Large intestine (tissue), 3 donors: ENCODE measurements around the gene DUSP14. TPM values are rescaled to one million over a fixed set of nuclear protein-coding genes. Genes with fewer than 3 reads are reported as not detected.
A peak's percentile ranks its signal among the peaks of the same experiment; 100 is the strongest.

ENCODE experiments used
- DNase-seq, 2 donors: peaks; one replicate each; pipeline versions ENCODE4 v3.0.0 to v3.0.0-alpha.2; 2013
- H3K27ac ChIP-seq: one replicate; pipeline ENCODE4 v1.5.1; 2013; ENCODE audit warnings: low read length
- H3K27me3 ChIP-seq: 2 replicates; pipeline ENCODE4 v1.6.1; 2013; ENCODE audit warnings: low read length; ENCODE audit not compliant: control insufficient read depth, insufficient read depth
- H3K36me3 ChIP-seq: 2 replicates; pipeline ENCODE4 v1.6.1; 2013; ENCODE audit warnings: low read length; ENCODE audit not compliant: control insufficient read depth, insufficient read depth
- H3K4me1 ChIP-seq: one replicate; pipeline ENCODE4 v1.6.1; 2013; ENCODE audit warnings: low read length; ENCODE audit not compliant: control insufficient read depth, insufficient read depth
- H3K4me3 ChIP-seq: one replicate; pipeline ENCODE4 v1.5.1; 2013; ENCODE audit warnings: low read length
- H3K9me3 ChIP-seq: one replicate; pipeline ENCODE4 v1.6.1; 2013; ENCODE audit warnings: mild to moderate bottlenecking, low read depth, low read length, moderate library complexity; ENCODE audit not compliant: control insufficient read depth
- WGBS: methylation state at CpG from one replicate; pipeline ENCODE4 v1.1.5; 2013; ENCODE audit warnings: low lambda C conversion rate; ENCODE audit not compliant: insufficient coverage; 5-methylcytosine and 5-hydroxymethylcytosine counted together
- polyA plus RNA-seq: library from polyadenylated mRNA; unstranded; fragments of 120-200 nt; gene quantifications from one replicate; pipeline ENCODE4 v1.2.1, GENCODE V29; 2013

DUSP14 gene
- polyA plus RNA-seq, 1 donor, result 6.9 TPM

DNA sequence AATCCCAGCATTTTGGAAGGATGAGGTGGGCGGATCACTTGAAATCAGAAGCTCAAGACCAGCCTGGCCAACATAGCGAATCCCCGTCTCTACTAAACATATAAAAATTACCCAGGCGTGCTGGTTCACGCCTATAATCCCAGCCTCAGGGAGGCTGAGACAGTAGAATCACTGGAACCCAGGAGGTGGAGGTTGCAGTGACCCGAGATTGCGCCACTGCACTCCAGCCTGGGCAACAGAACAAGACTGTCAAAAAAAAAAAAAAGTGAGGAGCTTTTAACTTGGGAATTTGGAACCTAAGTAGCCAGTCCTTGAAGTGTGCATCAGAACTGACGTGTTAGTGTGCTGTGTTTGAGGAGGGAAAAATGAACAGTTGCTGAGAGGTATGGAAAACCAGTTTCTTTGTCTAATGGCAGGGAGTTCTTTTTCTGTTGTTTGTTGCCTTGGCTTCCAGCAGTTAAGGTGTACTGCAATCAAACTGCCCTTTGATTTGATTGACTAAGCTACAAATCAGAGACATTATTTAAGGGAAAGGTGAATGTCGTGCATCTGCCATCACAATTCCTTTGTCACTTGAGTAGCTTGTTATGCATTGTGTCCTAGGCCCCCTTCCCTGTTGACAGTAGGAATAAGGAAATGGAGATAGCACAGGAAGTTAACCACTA lies 8.6 kb upstream of the DUSP14 start:
- Histone ChIP-seq H3K36me3 (peaks cover 35% of the 10 kb centered on the region), H3K9me3 (no peaks in the 10 kb centered on the region), H3K4me3 (no peak overlapping the region), H3K27ac (no peak overlapping the region), H3K4me1 (peaks cover 5% of the 10 kb centered on the region), H3K27me3 (no peaks in the 10 kb centered on the region)
- DNase-seq, result no peak
- WGBS, result 100% methylated on average over 1 of the region's 9 CpGs

DNA sequence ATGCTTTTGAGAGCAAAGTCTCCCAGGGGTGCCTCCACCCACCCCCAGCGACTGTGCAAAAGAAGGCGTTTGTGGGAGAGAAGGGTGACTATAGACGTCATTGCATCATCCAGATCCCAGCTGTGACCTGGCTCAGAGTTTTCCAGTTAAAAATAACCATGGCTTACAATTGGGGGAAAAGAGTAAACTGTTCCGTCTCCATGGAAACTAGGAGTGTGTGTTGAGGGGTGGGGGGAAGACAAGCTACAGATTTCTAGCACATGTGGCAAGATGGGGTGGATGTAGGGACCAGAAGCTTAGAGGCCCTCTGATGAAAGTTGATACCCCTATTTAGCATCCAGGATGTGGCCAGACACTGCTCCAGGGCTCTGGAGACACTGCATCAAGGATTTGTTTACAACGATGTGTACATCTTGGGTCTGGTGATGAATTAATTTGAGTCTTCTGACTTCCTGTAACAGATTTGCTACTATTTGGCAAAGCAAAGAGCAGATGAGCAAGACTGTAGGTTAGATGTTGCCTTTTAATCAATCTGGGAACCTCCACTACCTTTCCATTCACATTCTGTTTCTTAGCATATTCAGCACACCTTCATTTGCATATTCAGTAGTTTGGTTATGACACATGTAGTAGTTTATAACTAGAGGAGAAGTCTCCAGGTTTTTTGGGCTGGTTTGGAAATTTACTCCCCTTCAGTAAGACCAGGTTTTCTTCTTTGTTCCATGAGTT lies 6.2 kb upstream of the DUSP14 start:
- no peaks in the 10 kb centered on the region for H3K9me3 ChIP-seq
- H3K27me3 ChIP-seq, result no peaks in the 10 kb centered on the region
- peak; percentile 48 to 61 for DNase-seq
- peaks cover 12% of the 10 kb centered on the region for H3K36me3 ChIP-seq
- H3K4me1 ChIP-seq, result peaks cover 13% of the 10 kb centered on the region
- H3K4me3 ChIP-seq, result no peak overlapping the region
- peak overlapping the region; percentile 20 for H3K27ac ChIP-seq
- WGBS, result no CpG with 5 or more reads among the region's 5 CpGs

DNA sequence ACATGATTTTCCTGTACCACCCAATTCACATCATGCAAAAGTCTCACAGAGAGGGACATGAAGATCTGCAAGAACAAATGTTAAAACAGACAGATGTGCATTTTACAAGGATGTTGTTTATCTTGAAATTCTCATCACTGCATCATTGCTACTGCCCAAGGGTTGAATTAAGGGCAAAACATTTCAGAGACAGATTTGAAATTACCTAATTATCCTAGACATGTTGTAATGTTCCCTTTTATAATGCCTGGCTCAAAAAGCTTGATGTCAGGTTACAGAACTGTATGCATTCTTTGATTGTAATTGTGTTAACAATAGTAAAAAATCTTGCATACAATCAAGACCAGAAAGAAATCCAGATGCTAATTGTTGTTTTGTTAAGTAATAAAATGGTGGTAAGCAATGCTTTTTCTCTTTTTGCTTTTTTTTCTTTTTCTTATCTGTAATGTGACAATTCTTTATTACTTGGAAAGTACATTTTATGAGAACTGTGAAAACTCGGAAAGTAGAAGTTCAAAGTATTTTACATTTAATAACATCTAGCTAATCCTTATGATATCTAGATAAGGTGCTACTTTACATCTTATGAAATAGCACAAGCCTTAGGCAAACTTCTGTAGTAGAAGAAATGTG lies 3.6 kb upstream of the DUSP14 start:
- no peak overlapping the region for H3K4me3 ChIP-seq
- WGBS, result 80% methylated on average over 1 of the region's 1 CpG
- H3K9me3 ChIP-seq, result no peaks in the 10 kb centered on the region
- no peak overlapping the region for H3K27ac ChIP-seq
- no peak for DNase-seq
- H3K27me3 ChIP-seq, result no peaks in the 10 kb centered on the region
- H3K36me3 ChIP-seq, result no peaks in the 10 kb centered on the region
- H3K4me1 ChIP-seq, result peaks cover 17% of the 10 kb centered on the region

DNA sequence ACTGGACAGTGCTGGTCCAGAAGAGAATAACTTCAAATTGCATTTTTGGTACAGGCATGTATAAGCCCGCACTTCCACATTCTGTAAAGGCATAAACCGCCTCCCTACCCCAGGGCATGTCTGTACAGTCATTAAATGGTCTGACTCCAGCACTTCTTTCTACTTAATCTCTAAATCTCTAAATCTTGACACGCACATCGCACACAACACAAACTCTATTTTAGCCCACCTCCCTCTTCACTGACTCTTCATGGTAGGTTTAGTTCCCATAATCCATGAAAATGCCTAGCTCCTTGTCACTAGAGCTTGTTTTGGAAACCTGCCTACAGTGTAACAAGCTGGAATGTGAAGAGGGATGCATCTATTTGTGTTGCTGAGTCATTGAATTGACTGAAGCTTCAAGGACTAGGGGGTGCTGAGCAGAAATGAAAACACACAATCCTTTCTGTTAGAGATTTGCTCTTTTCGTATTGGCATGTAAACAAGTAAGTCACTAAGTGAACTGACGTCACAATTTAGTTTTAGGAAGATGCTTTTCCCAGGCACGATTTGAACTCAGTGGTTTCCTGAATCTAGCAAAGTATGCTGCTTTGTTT lies 1.6 kb upstream of the DUSP14 start:
- H3K36me3 ChIP-seq, result no peaks in the 10 kb centered on the region
- whole genome bisulfite sequencing, result 0% methylated on average over 3 of the region's 7 CpGs
- H3K4me1 ChIP-seq, result peaks cover 17% of the 10 kb centered on the region
- H3K9me3 ChIP-seq, result no peaks in the 10 kb centered on the region
- peak overlapping the region; percentile 66 for H3K4me3 ChIP-seq
- H3K27ac ChIP-seq, result peak overlapping the region; percentile 85
- DNase-seq, result peak; percentile 46 to 58
- no peaks in the 10 kb centered on the region for H3K27me3 ChIP-seq

DNA sequence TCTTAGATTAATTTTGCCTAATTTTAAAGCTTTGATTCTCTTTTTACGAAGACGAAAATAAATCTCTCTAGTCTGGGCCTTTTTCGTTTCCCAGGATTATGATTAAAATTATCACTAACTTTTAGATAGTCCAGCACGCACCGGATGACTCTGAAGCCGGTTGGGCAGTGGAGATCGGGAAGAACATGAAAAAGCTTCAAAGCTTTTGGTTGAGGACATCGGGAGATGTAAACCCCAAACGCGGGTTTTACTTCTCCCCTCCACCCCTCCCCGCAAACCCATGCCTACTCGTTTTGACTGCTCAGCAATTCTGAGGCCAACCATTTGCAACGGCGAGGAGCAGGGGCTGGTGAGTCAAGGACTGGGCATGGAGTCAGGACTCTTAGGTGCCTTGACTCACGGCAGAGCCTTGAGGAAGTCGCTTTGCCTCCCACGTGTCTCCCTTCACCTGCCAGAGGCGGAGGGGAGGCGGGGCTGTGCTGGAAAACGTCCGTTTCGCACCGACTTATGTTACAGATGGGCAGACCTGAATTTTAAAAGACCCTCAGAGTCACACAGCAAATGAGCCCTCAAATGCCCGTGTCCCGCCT lies 989 bp upstream of the DUSP14 start:
- 20% methylated on average over 1 of the region's 25 CpGs for WGBS
- DNase-seq, result peak; percentile 62 to 85

DNA sequence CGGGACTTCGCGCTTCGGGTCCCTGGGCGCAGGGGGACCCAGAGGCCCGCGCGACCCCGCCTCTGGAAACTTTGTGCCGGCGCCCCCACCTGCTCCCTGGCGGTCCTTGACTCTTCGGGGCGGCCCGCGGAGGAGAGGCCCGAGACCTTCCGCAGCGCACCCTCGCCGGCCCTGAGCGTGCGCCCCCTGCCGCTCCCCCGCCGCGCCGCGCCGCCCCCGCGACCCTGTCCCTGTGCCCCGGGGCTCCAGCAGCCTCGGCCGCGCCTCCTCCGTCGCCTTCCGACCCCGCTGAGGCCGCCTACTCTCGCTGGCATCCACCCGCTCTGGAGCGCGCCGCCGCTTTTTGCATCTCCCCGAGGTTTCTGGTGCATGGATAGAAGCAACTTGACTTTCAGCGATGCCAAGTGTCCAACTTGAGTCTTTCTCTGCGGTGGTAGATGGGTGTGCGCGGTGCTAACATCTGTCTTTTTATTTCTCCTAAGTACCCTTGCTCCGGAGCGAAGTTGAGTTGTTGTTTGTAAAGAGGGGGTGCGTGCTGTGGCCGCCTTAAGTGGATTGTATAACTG lies 414 bp downstream of the DUSP14 start:
- DNase-seq, result peak; percentile 33 to 71
- no peaks in the 10 kb centered on the region for H3K27me3 ChIP-seq
- H3K36me3 ChIP-seq, result no peaks in the 10 kb centered on the region
- H3K4me3 ChIP-seq, result peak overlapping the region; percentile 59
- H3K9me3 ChIP-seq, result no peaks in the 10 kb centered on the region
- peak overlapping the region; percentile 15 for H3K27ac ChIP-seq
- WGBS, result 0% methylated on average over 1 of the region's 56 CpGs
- peaks cover 16% of the 10 kb centered on the region for H3K4me1 ChIP-seq

More for the DNA sequence above, 989 bp upstream of the DUSP14 start:
- Histone ChIP-seq H3K4me1 (peaks cover 16% of the 10 kb centered on the region), H3K9me3 (no peaks in the 10 kb centered on the region), H3K27me3 (no peaks in the 10 kb centered on the region), H3K4me3 (peak overlapping the region; percentile 66), H3K27ac (peak overlapping the region; percentile 85), H3K36me3 (no peaks in the 10 kb centered on the region)

DNA sequence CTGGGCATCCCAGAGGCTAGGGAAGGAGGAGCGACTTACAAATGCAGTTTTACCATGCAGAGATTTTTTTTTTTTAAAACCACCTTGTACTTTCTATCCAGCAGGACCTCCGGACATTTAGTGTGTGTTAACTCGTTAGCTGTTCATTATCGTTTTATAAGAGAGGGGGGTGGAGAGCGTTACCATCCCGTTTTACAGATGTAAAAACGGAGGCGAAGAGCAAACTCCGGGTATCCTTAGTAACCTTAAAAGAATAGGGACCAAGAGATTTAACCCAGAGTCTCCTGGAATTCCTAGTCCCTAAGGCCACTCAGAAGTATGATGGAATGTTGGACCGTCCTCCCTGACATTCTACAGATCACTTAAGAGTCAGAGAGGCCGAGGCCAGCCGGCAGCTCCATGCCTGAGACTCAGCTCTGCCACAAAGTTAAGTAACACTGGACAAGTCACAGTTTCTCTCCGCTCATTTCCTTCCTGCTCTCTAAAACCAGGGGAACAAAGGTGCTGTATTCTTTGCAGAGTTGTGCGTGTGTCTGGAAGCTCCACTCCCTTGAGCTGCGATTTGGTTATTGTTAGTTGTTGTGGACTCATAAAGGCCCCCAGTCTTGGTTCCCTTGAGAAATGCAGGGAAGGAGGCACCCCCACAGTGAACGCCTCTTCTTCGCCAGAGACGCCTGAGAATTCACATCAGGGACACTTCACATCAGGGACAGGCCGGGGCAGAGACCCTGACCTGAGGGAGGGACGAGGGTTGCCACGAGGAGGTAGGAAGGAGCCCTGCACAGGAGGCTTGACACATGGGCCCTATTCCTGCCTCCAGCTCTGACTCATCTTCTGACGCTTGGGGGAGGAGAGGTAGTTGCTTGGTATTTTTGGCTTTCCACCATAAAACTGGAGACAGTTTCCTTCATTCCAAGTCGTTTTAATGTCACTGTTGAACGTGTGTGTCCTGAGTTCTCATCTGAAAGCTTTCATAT lies 1.2 kb downstream of the DUSP14 start:
- Histone ChIP-seq H3K4me3 (peak overlapping the region; percentile 59), H3K27ac (peak overlapping the region; percentile 15), H3K9me3 (no peaks in the 10 kb centered on the region), H3K27me3 (no peaks in the 10 kb centered on the region), H3K4me1 (peaks cover 16% of the 10 kb centered on the region), H3K36me3 (no peaks in the 10 kb centered on the region)
- peak; percentile 31 to 53 for DNase-seq
- WGBS, result 0% methylated on average over 1 of the region's 24 CpGs

DNA sequence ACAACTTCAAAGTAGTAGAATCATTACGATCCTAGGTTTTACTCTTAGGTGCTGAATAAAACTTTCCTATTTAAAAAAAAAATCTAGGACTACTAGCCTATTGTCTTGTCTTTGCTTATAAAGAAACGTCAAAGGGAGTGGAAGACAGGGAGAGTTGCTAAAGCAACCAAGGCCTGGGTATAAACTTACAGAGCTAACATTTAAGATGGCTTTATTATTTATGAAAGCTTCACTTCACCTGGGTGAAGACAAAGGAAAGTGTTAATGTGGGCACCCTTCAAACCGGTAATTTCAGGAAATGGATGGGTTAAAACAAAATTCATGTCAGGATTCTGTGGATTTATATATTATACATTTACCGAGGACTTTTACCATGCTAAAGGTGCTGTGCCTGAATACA lies 2.5 kb downstream of the DUSP14 start:
- WGBS, result 28% methylated on average over 2 of the region's 4 CpGs
- no peaks in the 10 kb centered on the region for H3K27me3 ChIP-seq
- no peaks in the 10 kb centered on the region for H3K36me3 ChIP-seq
- no peak for DNase-seq
- H3K27ac ChIP-seq, result no peak overlapping the region
- no peak overlapping the region for H3K4me3 ChIP-seq
- H3K4me1 ChIP-seq, result peaks cover 16% of the 10 kb centered on the region
- no peaks in the 10 kb centered on the region for H3K9me3 ChIP-seq

DNA sequence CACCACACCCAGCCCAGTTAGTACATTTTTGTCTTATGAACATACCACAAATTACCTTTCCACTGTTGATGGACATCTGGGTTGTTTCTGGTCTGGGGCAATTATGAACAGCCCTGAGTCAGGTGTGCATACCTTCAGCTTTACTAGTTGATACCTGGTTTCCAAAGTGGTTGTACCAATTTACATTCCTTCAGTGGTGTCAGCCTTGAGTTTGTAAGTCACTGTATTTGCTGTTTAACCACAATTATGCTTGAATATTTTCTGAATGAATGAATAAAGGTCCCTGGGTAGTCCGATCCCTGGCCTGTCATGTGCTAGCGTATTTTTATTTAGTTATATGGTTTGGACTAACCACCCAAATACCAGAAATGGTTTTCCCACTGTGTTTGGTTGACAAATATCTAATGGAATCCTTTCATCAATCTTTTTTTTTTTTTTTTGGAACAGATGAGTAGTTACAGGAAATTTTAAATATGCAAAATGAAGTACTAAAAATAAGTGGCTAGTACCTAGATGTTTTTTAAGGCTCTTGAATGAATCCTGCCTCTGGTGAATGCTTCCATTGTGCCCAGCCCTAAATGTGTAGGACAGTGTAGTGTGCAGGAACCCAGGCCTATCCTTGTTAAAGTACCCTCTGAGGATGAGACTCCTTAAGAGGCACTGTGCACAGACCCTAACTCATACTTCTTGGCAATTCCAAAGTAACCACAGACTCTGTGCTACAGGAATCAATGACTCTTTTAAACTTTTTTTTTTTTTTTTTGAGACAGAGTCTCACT lies 3.7 kb downstream of the DUSP14 start:
- DNase-seq, result no peak
- Histone ChIP-seq H3K4me1 (peaks cover 9% of the 10 kb centered on the region), H3K27ac (no peak overlapping the region), H3K4me3 (no peak overlapping the region), H3K27me3 (no peaks in the 10 kb centered on the region), H3K36me3 (no peaks in the 10 kb centered on the region), H3K9me3 (no peaks in the 10 kb centered on the region)
- WGBS, result no CpG with 5 or more reads among the region's 2 CpGs
